DND-41 (cell line): ENCODE measurements around the gene CHN1.

ENCODE experiments used
- ATAC-seq: fragments of 200-7000 bp; cut with Tn5 transposase; 3 replicates; pipeline ENCODE4 v1.9.1; 2021; ENCODE audit warnings: low read depth; ENCODE audit not compliant: insufficient read depth
- DNase-seq: peaks from one replicate; pipeline ENCODE4 v3.0.0-alpha.2; 2020
- H2AFZ ChIP-seq: 2 replicates; pipeline ENCODE4 v1.6.0; 2012; ENCODE audit warnings: low read depth, low read length
- H3K27ac ChIP-seq: 2 replicates; pipeline ENCODE4 v1.5.1; 2012; ENCODE audit warnings: low read length, inconsistent platforms
- H3K27me3 ChIP-seq: fragments of 200-600 bp; sonication (generic); 2 replicates; pipeline ENCODE4 v1.6.0; 2012; ENCODE audit warnings: low read length, mild to moderate bottlenecking, inconsistent platforms; ENCODE audit not compliant: insufficient read depth, poor library complexity
- H3K36me3 ChIP-seq: 2 replicates; pipeline ENCODE4 v1.5.1; 2012; ENCODE audit warnings: low read length, inconsistent platforms; ENCODE audit not compliant: insufficient read depth
- H3K4me1 ChIP-seq: 2 replicates; pipeline ENCODE4 v1.5.1; 2012; ENCODE audit warnings: mild to moderate bottlenecking, low read length; ENCODE audit not compliant: insufficient read depth
- H3K4me2 ChIP-seq: 2 replicates; pipeline ENCODE4 v1.6.0; 2012; ENCODE audit warnings: mild to moderate bottlenecking, moderate library complexity, low read length, inconsistent platforms; ENCODE audit not compliant: insufficient read depth
- H3K4me3 ChIP-seq, 2 experiments: fragments of 200-600 bp in 1 of 2; shearing (Covaris generic) in 1 of 2; 2 replicates each; pipeline ENCODE4 v1.5.1; 2012 to 2016; ENCODE audit warnings: inconsistent platforms in 2 of 2, low read length in 2 of 2, mild to moderate bottlenecking in 2 of 2, low read depth in 1 of 2, moderate library complexity in 1 of 2
- H3K79me2 ChIP-seq: 2 replicates; pipeline ENCODE4 v1.6.0; 2012; ENCODE audit warnings: low read length, inconsistent platforms; ENCODE audit not compliant: insufficient read depth
- H3K9ac ChIP-seq: 2 replicates; pipeline ENCODE4 v1.6.0; 2012; ENCODE audit warnings: low read depth, mild to moderate bottlenecking, inconsistent platforms, low read length, moderate library complexity
- H3K9me3 ChIP-seq: 2 replicates; pipeline ENCODE4 v1.5.1; 2012; ENCODE audit warnings: low read length, moderate library complexity, mild to moderate bottlenecking, inconsistent platforms; ENCODE audit not compliant: insufficient read depth, severe bottlenecking
- H4K20me1 ChIP-seq: 2 replicates; pipeline ENCODE4 v1.6.0; 2012; ENCODE audit warnings: low read length; ENCODE audit not compliant: insufficient read depth
- CTCF ChIP-seq: IDR thresholded peaks from 2 replicates; pipeline ENCODE4 v1.5.1; 2012; ENCODE audit warnings: borderline replicate concordance, low read length, moderate library complexity, mild to moderate bottlenecking; ENCODE audit not compliant: poor library complexity, severe bottlenecking; ENCODE audit errors: extremely low read depth
- EZH2 ChIP-seq: IDR thresholded peaks from 3 replicates; pipeline ENCODE4 v1.6.1; 2012; ENCODE audit warnings: borderline replicate concordance, low read depth, mild to moderate bottlenecking, moderate library complexity, low read length, inconsistent platforms; ENCODE audit not compliant: severe bottlenecking

Gene CHN1

GRCh38 chr2:175011505-175011904 is 6.3 kb upstream of the CHN1 start:
- no peak overlapping the region for H3K4me3 ChIP-seq
- H3K79me2 ChIP-seq = no peaks in the 10 kb centered on the region
- TF ChIP-seq EZH2 = no peak
- no peak for TF ChIP-seq CTCF
- H3K9ac ChIP-seq = no peak overlapping the region
- H3K4me1 ChIP-seq = peaks cover 1% of the 10 kb centered on the region; the same call in 1 of the 2 replicates
- H3K27ac ChIP-seq = no peak overlapping the region
- no peak for DNase-seq
- no peak overlapping the region for H3K4me2 ChIP-seq
- H4K20me1 ChIP-seq = no peaks in the 10 kb centered on the region
- H3K36me3 ChIP-seq = no peaks in the 10 kb centered on the region
- ATAC-seq = no peak
- peaks cover 4% of the 10 kb centered on the region for H3K9me3 ChIP-seq
- H3K27me3 ChIP-seq = peaks cover 7% of the 10 kb centered on the region
- H2AFZ ChIP-seq = no peak overlapping the region

GRCh38 chr2:175010848-175011254 is 5.7 kb upstream of the CHN1 start:
- Histone ChIP-seq H3K9me3 (peaks cover 4% of the 10 kb centered on the region), H4K20me1 (no peaks in the 10 kb centered on the region), H3K79me2 (no peaks in the 10 kb centered on the region), H3K36me3 (no peaks in the 10 kb centered on the region), H3K4me3 (no peak overlapping the region), H3K9ac (no peak overlapping the region), H3K27me3 (peaks cover 8% of the 10 kb centered on the region), H3K4me2 (no peak overlapping the region), H2AFZ (no peak overlapping the region), H3K4me1 (peaks cover 8% of the 10 kb centered on the region), H3K27ac (no peak overlapping the region)
- DNase-seq (no peak), ATAC-seq (no peak)
- TF ChIP-seq CTCF (no peak), EZH2 (no peak)

- H3K27ac ChIP-seq = no peak overlapping the region
- TF ChIP-seq CTCF (no peak), EZH2 (no peak)
- peaks cover 4% of the 10 kb centered on the region for H3K9me3 ChIP-seq
- H2AFZ ChIP-seq = no peak overlapping the region
- no peak overlapping the region for H3K4me3 ChIP-seq
- ATAC-seq = no peak
- peaks cover 13% of the 10 kb centered on the region for H3K4me1 ChIP-seq
- no peak overlapping the region for H3K9ac ChIP-seq
- H3K36me3 ChIP-seq = no peaks in the 10 kb centered on the region
- peaks cover 14% of the 10 kb centered on the region for H3K27me3 ChIP-seq
- H4K20me1 ChIP-seq = no peaks in the 10 kb centered on the region
- no peaks in the 10 kb centered on the region for H3K79me2 ChIP-seq
- DNase-seq = no peak
- no peak overlapping the region for H3K4me2 ChIP-seq
Measured at GRCh38 chr2:175009917-175010621, 4.9 kb upstream of the CHN1 start.
